GM18499 (cell line): Measurements from ENCODE around the gene GASK1B.

Source experiments
- ATAC-seq: cut with Tn5 transposase; IDR thresholded peaks from one replicate; pipeline ENCODE4 v1.9.1; 2021; ENCODE audit warnings: moderate number of reproducible peaks; ENCODE audit not compliant: insufficient read depth, unreplicated experiment

GASK1B gene

DNA sequence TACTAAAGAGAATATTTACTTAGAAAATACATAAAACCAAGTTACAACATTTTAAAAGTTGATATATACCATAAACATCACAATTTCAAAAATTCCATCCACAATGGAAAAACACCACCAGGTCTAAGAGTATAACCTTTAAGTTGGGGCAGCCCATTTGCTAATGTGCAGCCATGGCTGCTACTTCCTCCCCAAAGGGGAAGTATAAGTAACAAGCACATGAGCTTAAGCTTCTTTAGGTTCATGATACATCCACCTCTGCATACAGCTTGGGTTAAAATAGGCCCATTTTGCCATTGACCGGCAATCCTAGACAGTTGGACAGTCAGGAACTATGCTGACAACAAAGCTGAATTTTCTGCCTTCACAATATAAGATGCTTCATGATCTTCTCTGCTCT is 16.6 kb upstream of the GASK1B start:
- no peak for ATAC-seq

DNA sequence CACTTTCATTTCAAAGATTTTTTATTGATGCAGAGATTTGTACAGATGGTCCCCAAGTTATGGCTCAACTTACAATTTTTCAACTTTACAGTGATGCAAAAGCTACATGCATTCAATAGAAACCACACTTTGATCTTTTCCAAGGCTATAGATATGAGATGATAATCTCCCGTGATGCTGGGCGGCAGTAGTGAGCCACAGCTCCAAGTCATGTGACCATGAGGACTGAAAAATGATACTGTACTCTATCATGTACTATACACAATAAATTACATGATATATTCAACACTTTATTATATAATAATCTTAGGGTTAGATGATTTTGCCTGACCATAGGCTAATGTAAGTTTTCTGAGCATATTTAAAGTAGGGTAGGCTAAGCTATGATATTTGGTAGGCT is 14.0 kb upstream of the GASK1B start:
- no peak for ATAC-seq

DNA sequence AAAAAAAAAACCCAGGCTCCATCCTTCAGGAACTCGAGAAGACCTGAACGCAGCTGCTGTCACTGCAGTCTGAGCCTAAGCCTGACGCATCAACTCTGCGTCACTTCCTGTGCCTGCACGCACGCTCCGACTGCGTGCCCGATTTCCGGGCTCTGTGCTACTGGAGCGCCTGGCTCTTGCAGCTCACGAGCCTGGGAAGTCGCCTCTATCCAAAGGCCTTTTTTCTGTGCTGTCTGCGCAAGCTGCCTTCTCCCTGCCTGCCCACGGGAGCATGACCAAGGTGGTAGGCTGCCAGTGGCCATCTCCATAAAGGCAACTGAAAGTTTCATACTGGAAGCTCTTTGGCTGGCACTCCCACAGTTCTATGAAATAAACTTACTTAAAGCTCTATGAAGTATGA is 9.9 kb upstream of the GASK1B start:
- ATAC-seq = no peak

DNA sequence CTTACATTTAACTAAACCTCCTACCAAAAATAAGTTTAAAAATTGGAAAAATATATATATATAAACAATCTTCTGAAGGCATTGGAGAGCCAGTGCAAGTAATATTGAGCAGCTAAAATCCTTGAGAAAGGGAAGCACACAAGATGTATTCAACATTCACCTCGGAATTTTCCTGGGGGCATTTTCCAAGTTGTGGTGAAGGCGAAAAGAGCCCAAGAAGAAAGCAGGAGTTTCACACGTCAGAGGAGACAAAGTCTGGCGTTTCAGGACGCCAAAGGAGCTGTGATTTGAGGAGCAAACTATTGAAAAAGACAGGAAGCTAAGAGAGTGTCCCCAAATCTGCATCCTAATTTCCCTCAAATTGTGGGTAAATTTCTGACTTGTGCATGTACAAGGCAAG is 9.1 kb upstream of the GASK1B start:
- no peak for ATAC-seq

DNA sequence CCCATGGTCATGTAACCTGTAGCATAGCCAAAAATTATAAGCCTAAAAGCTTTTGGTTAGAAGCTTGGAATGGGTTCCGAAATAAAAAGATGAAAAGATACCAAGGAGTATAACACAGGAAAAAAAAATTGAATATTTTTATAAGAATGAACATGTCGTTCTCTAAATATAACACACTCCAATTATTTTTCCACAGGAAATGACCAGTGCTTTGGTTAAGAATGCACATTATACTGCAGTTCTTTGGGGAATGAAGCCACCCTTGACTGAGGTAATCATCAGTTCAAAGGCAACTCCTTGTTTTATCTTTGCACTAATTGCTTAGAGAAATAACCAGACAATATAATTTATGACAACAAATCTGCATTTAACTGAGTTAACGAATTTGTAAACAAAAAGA is 6.6 kb upstream of the GASK1B start:
- ATAC-seq = no peak

DNA sequence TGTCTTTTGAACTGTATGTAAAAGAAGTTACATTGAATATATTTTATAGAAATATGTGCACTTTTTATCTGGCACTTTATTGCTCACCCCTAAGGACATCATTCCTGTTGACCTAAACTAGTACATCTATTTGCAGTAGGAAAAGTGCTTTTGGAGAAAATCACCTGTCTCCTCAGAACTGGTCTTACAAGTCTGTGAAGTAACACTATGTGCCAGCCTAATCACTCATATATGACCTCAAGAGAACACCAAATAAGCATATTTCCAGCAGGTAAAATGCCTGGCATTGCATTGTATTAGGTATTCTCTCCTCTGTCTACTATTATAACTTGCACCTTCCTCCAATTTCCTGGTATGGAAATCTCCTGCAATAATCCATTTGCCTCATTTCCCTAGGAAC is 4.0 kb upstream of the GASK1B start:
- ATAC-seq = no peak

DNA sequence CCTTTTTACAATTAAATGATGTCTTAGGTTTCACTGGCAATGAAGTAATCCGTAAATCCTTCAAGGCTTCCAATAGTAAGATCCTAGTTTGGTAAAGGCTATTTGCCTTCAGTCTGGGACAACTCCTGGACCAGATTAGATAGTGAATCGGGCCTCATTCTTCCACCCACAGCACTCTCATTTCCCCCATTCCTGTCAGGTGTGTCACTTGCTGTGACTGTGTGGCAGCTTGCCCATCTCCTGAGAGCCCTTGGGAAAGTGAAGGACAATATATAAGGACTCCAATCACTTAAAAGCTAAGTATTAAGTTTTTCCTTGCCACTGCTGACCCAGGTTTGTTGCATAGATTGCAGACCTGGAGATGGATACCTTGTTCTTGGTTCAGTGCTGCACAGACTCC is 3.3 kb upstream of the GASK1B start:
- ATAC-seq = no peak

DNA sequence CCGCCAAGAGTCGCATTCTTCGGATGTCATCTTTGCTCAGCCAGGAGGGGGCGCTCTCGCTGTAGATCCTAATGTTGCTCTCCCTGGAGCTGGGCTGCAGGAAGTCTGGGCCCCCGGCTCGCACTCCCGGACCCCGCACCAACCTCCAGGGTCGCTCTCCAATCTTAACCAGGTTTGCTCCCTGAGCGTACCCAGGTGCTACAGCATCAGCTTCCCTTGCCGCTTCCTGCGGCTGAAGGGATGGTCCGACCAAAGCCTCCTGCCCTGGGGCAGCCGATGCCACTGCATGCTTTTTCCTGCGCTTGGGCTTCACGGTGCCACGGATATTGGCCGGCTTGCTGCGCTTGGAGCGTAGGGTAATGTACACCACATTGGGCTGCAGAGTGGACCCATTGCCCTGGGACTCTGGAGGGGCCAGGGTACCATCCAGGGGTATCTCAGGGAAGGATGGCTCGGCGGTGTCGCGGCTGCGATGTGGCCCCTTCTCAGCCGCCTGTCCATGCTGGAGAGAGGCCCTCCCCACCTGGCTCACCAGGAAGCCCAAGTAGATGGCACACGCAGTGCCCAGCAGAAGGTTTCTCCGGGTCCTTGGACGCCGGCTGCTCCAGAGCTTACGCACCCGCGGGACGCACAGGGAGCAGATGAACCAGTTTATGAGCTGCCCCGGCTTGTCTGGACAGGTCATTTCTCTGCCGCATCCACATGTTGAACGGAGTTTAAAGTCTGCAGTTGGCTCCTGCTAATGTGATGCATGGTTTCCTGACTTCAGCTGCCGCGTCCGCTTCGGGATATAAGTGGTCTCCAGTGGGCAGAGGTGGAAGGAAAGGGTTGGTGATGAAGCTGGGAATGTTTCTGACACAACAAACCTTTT is 1.9 kb downstream of the GASK1B start:
- ATAC-seq = no peak

DNA sequence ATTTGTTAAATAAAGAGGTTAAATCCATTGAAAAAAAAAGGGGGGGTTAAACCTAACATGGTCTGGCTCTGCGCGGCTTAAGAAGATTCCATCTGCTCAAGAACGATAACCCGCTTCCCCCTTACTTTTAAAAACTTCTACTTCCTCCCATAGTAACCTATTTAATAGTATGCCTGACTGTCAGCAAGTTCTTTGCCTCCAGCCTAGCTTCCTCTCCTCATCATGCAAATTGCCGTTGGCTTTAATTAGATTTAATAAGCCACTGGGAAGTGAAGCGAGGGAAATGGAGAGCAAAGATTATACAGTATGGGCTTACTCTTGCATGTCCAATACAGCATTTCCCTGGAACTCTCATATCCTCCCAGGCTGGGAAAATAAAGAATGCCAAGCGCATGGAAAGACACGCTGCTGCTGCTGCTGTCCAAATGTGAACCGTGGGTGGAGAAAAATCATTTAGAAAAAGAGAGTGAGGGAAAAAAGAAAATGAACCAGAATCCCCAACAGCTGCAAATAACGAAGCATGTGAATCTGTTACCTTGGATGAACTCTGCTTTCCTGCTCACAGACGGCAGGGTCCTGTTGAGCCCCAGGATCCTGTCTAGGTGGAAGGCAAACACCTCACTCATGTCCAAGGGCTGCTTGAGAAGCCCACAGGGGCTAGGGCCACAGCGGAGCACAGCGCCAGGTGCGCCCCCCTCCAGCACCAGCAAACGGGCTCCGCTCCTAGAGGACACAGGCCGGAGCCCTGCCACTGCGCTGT is 2.7 kb downstream of the GASK1B start:
- no peak for ATAC-seq

DNA sequence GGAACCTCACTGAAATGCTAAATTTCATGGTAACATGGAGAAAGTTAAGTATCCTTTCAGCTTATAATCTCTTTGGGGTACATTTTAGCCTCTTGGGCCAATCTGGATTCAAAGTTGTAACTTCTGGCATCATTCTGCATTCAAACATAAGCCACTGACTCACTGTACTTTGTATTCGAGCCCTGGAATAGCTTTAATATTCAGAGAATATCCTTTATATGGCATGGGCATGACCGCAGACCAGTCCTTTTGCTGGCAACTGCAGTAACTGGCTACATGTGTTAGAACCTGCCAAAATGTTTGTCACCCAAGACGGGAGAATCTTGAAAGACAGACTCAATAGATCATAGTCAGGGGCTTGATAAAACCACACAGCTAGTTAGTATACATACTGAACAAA is 3.3 kb downstream of the GASK1B start:
- ATAC-seq = no peak

DNA sequence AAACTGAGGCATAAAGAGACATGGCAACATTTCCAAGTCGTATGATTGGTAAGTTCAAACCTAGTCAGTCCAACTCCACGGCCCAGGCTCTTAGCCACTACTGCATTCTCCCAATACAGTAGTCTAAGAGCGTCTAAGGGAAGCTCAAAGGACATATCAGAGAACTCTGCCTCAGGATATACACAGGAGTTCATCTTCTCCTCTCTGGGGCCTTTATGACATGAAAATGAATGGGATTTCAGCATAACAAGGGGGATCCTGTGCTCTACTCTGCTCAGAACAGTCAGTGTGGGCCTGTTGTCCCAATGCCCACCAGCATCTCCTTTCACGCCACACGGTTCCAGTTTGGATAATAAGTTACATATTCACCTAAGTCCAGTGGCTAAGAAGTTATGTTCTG is 4.2 kb downstream of the GASK1B start:
- ATAC-seq = no peak

DNA sequence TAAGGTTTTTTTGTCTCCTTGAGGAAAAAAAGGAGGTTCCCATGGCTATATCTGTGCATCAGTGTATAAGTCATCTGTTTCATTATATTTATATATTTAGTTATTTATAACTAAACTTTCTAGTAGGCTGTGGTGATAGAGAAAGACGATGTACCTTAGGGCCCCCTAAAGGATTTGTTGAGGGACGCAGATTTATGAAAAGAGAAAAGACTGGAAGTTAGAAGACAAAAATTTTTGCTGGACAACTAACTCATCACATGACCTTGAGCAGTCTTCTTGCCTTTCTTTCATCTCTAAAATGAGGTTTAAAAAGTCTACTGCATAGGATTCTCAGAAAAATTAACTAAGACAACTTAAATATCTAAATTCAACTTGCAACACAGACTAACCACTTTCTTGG is 6.1 kb downstream of the GASK1B start:
- ATAC-seq = no peak

DNA sequence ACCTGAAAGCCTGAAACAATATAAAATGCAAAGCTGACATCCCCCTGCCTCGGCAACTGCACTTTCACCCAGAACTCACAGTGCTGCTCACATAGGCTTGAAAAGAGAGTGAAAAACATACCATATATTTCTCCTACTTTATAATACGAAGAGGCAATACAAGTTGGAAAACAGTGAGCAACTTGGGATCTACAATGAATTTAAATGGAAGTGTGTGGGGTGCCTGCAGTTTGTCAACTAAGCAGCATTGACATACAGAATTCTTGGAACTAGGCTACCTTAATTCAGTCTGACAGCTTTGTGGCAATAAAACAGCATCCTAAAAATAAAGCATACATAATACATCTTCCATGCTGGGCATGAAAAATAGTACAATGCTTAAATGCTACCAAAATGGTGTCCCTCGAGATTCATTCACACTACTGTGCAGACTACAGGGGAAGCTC is 8.0 kb downstream of the GASK1B start:
- no peak for ATAC-seq

DNA sequence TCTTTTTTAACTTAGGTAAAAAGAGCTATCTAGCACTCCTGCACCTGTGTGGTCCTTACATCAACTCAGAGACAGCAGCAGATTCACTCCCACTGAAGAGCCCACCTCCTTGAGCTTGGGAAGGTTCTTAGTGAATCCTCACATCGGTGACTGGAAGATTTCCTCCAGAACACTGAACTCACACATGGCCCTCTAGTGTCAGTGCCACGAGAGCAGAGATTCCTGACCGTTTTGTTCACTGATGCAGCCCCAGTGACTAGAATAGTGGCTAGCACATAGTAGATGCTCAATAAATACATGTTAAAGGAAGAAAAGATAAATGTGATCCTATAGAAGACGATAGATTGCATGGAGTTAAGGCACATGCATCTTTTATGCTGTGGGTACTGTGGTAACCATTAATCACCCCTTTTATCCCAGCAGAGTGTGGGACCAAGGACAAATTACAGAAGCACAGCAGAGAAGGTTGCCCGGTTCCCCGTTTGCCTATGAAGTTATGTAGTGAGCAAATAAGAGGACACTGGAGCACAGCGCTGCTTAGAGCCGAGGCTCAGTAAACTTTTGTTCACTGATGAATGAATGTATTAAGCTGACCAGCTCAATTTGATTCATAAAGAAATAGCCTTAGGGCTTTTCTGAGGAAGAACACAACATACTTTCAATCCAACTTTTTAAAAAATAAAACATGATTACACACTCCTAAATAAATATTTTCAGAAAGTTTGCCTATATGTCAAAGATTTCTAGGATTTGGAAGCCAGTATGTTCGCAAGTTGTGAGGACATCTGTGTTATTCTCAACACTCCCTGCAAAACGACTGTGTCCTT is 8.7 kb downstream of the GASK1B start:
- no peak for ATAC-seq

DNA sequence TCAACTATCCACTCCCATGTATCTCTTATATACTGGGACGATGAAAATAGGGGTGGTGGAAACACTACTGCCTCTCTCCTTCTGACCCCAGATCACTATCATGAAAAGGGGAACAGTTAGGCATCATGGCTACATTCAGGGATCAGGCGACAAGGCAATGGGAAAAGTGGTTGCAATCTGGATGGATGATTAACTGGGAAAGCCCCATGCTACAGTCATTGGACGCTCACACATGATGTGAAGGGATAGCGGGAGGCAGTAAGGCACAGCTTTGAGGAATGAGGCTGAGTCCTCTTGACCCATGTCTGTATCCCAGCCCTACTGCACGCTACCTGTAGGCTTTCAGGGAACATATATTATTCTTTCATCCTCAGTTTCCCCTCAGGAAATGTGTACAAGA is 10.2 kb downstream of the GASK1B start:
- no peak for ATAC-seq

DNA sequence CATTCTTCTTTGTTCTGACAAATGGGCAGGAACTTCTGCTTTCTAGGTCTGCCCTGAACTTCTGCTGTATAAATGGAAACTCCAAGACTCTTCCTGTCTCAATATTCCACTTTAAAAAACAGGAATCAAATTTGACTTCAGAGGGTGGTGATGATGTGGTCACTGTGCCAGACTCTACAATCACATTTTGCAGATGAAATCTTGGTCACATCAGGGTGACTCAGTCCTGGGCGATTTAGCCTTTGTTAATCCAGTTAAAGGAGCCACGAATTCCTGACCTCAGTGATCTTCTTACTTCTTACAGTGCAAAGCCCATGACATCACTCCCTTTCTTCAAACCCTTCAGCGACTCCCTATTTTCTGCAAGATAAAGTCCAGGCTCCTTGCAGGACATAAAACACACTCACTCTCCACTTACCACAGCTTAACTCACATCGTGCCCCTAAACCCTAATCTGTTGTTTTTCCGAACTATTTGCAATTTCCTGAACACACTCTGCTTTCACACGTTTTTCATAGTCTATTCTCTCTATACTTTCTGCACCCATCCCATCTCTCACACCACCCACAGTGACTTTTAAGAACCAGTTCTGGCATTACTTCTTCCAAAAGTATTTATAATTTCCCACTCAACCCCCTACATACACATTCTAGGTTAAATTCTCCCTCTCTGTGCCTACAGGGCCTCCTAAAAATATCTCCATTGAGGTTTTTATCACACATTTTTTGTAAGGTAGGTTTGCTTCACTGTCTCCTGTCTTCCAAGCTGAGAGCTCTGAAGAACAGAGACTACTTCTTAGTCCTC is 11.1 kb downstream of the GASK1B start:
- ATAC-seq = no peak

DNA sequence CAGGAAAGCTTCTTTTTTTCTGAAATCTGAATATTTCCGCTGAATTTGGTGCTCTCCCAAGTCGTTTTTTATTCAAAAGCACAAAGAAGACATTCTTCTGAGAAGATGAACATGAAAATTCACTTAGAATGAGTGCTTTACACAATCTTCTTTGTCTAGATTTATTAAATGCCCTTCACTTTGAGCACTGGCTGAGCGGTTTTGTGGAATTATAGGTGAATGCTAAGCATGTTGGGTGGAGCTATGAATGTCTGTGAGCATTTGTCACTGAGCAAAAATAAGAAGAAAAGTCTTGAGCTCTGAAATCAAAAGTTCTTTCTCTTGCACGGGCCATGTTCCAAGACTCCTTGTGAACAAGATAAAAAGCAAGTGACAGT is 13.1 kb downstream of the GASK1B start:
- ATAC-seq = no peak

DNA sequence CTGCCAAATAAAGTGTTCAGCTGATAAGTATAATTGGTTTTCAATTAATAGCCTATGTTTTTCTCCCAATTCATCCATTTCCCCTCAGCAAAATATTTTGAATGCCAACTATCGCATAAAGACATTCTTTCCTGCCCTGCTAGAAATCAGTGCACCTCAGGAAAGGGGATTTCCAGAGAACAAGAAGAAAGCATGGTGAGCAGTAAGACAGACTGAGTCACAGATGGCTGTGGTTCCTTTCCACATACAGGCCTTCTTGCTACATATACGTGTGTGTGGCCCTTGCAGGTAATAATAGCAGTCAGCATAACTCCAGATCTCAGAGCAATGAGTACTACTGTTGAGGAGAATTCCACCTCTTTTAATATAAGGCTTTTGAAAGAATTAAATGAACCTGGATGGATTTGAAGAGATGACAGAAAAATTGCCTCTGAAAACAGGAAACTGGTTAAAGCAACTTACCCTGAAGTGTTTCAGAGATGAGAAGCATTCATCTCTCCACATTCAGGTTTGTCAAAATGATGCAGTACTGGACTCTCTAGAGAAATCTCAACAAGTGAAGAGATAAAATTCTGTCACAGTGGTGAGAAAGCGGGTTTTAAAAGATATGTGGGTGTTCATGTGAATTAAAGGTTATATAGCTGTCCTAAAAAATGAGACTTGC is 13.6 kb downstream of the GASK1B start:
- ATAC-seq = no peak

DNA sequence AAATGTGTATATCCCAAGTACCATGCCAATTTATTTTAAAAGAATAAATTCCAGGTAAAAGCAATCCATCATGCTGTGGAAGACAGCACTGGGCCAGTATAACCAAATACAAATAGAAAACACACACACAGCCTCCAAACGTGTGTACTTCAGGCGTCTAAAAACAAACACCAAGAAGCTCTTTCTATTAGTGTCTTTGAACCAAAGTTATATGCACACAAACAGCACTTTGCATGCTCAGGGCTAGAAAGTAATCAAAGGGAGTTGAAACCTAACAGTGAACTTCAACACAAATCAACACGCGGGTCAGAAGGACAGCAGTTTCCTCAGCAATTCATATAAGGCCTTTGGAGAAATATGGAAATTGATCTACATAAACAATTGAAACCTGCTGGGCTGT is 15.4 kb downstream of the GASK1B start:
- ATAC-seq = no peak
